IMR-90 (cell line): Measurements from ENCODE around the gene CEACAM16. TPM values are rescaled to one million over a fixed set of nuclear protein-coding genes. Genes with fewer than 3 reads are reported as not detected.
A peak's percentile ranks its signal among the peaks of the same experiment; 100 is the strongest.

Experiments used
- ATAC-seq: fragments of 200-7000 bp; cut with Tn5 transposase; 2 replicates; pipeline ENCODE4 v1.9.1; 2020; ENCODE audit warnings: low read depth, mild to moderate bottlenecking, moderate library complexity
- BruUV-seq: library from RNA; stranded (reverse); fragments of 400-500 nt; replicated peaks from 2 replicates; lab custom pipeline; 2021; lab: Mats Ljungman, UMichigan
- CTCF ChIA-PET: fragments of 300-600 bp; formaldehyde crosslinking; extraction: SDS; loops from one replicate; lab custom pipeline; 2021; ENCODE audit warnings: antibody characterized with exemption; lab: Yijun Ruan, JAX
- POLR2A ChIA-PET: fragments of 300-600 bp; sonication (Branson Sonifier 250); formaldehyde crosslinking; loops from one replicate; lab custom pipeline; 2022; ENCODE audit warnings: antibody characterized with exemption; ENCODE audit not compliant: unreplicated experiment; lab: Charles Lee
- DNase-seq: peaks from one replicate; pipeline ENCODE4 v3.0.0; 2013
- H2AFZ ChIP-seq: replicated peaks from 2 replicates; pipeline ENCODE3; 2013; ENCODE audit warnings: low read length, mild to moderate bottlenecking; ENCODE audit not compliant: poor library complexity
- H2AK5ac ChIP-seq: 2 replicates; pipeline ENCODE4 v1.6.1; 2013; ENCODE audit warnings: low read depth, low read length, inconsistent platforms
- H2AK9ac ChIP-seq: replicated peaks from 2 replicates; pipeline ENCODE3; 2013; ENCODE audit warnings: mild to moderate bottlenecking, low read depth, low read length, moderate library complexity; ENCODE audit not compliant: poor library complexity
- H2BK120ac ChIP-seq: 2 replicates; pipeline ENCODE4 v1.6.1; 2013; ENCODE audit warnings: low read depth, low read length, inconsistent platforms
- H2BK15ac ChIP-seq: 3 replicates; pipeline ENCODE4 v1.6.1; 2013; ENCODE audit warnings: low read depth, low read length, inconsistent platforms
- H2BK20ac ChIP-seq: 2 replicates; pipeline ENCODE4 v1.6.1; 2013; ENCODE audit warnings: low read depth, mild to moderate bottlenecking, inconsistent platforms, low read length, moderate library complexity
- H2BK5ac ChIP-seq: 2 replicates; pipeline ENCODE4 v1.6.1; 2013; ENCODE audit warnings: mild to moderate bottlenecking, low read depth, low read length, inconsistent platforms; ENCODE audit not compliant: poor library complexity, severe bottlenecking
- H3K14ac ChIP-seq: replicated peaks from 2 replicates; pipeline ENCODE4 v1.6.1; 2013; ENCODE audit warnings: low read depth, low read length, inconsistent platforms
- H3K18ac ChIP-seq: 2 replicates; pipeline ENCODE4 v1.6.1; 2013; ENCODE audit warnings: low read depth, low read length, control low read depth
- H3K23ac ChIP-seq: 2 replicates; pipeline ENCODE4 v1.6.1; 2013; ENCODE audit warnings: low read depth, low read length, inconsistent platforms
- H3K27ac ChIP-seq: 2 replicates; pipeline ENCODE4 v1.5.1; 2013; ENCODE audit warnings: mild to moderate bottlenecking, control low read depth, low read length; ENCODE audit not compliant: insufficient read depth
- H3K27me3 ChIP-seq: 2 replicates; pipeline ENCODE4 v1.6.1; 2013; ENCODE audit warnings: low read length; ENCODE audit not compliant: control insufficient read depth, insufficient read depth
- H3K36me3 ChIP-seq: 2 replicates; pipeline ENCODE4 v1.6.1; 2013; ENCODE audit warnings: low read length, mixed read lengths; ENCODE audit not compliant: control insufficient read depth, insufficient read depth
- H3K4ac ChIP-seq: 2 replicates; pipeline ENCODE4 v1.6.1; 2013; ENCODE audit warnings: low read depth, low read length, inconsistent platforms
- H3K4me1 ChIP-seq: 2 replicates; pipeline ENCODE4 v1.6.1; 2013; ENCODE audit warnings: low read length, mixed read lengths; ENCODE audit not compliant: control insufficient read depth, insufficient read depth
- H3K4me2 ChIP-seq: 2 replicates; pipeline ENCODE4 v1.6.1; 2013; ENCODE audit warnings: low read depth, mild to moderate bottlenecking, control low read depth, low read length, moderate library complexity
- H3K4me3 ChIP-seq: 2 replicates; pipeline ENCODE4 v1.5.1; 2013; ENCODE audit warnings: low read depth, mild to moderate bottlenecking, control low read depth, low read length, moderate library complexity; ENCODE audit not compliant: insufficient read depth
- H3K56ac ChIP-seq: 2 replicates; pipeline ENCODE4 v1.6.1; 2013; ENCODE audit warnings: low read length, inconsistent platforms; ENCODE audit not compliant: insufficient read depth; ENCODE audit errors: extremely low read depth
- H3K79me1 ChIP-seq, 2 experiments: 2 replicates each; pipeline ENCODE4 v1.6.1; 2013; ENCODE audit warnings: low read length in 2 of 2, inconsistent platforms in 1 of 2, low read depth in 1 of 2
- H3K9ac ChIP-seq: 2 replicates; pipeline ENCODE4 v1.6.1; 2013; ENCODE audit warnings: low read depth, low read length, control low read depth
- H3K9me1 ChIP-seq: 2 replicates; pipeline ENCODE4 v1.6.1; 2013; ENCODE audit warnings: low read length, inconsistent platforms; ENCODE audit not compliant: insufficient read depth
- H3K9me3 ChIP-seq: 2 replicates; pipeline ENCODE4 v1.6.1; 2013; ENCODE audit warnings: low read length; ENCODE audit not compliant: control insufficient read depth, insufficient read depth
- H4K20me1 ChIP-seq: 2 replicates; pipeline ENCODE4 v1.6.1; 2013; ENCODE audit warnings: low read length, inconsistent platforms; ENCODE audit not compliant: insufficient read depth
- H4K5ac ChIP-seq: 2 replicates; pipeline ENCODE4 v1.6.1; 2013; ENCODE audit warnings: mild to moderate bottlenecking, low read depth, low read length, control low read depth
- H4K8ac ChIP-seq, 2 experiments: 2 replicates each; pipeline ENCODE4 v1.6.1; 2013; ENCODE audit warnings: low read depth in 2 of 2, low read length in 2 of 2, control low read depth in 1 of 2, inconsistent platforms in 1 of 2
- H4K91ac ChIP-seq: 2 replicates; pipeline ENCODE4 v1.6.1; 2013; ENCODE audit warnings: low read depth, low read length, inconsistent platforms; ENCODE audit not compliant: insufficient read depth
- CEBPB ChIP-seq: IDR thresholded peaks from 2 replicates; pipeline ENCODE4 v1.6.1; 2012; ENCODE audit warnings: low read depth, low read length, improper control_type of control experiment
- CHD1 ChIP-seq: IDR thresholded peaks from 2 replicates; pipeline ENCODE4 v1.6.1; 2012; ENCODE audit warnings: low read depth, low read length, improper control_type of control experiment
- CTCF ChIP-seq: conservative IDR thresholded peaks from 2 replicates; pipeline ENCODE4 v1.5.1; 2012; ENCODE audit warnings: mild to moderate bottlenecking, low read depth, low read length, improper control_type of control experiment
- MAFK ChIP-seq: IDR thresholded peaks from 2 replicates; pipeline ENCODE4 v1.6.1; 2012; ENCODE audit warnings: low read depth, low read length, improper control_type of control experiment
- MAZ ChIP-seq: IDR thresholded peaks from 2 replicates; pipeline ENCODE4 v1.6.1; 2012; ENCODE audit warnings: low read depth, mild to moderate bottlenecking, low read length, improper control_type of control experiment, moderate library complexity, borderline replicate concordance
- MXI1 ChIP-seq: IDR thresholded peaks from 2 replicates; pipeline ENCODE4 v1.6.1; 2012; ENCODE audit warnings: low read depth, mild to moderate bottlenecking, low read length, moderate library complexity, borderline replicate concordance
- NFE2L2 ChIP-seq: fragments of 150-350 bp; IDR thresholded peaks from 2 replicates; pipeline ENCODE4 v1.6.1; 2016; ENCODE audit warnings: low read depth, mild to moderate bottlenecking, low read length
- POLR2A ChIP-seq: IDR thresholded peaks from 2 replicates; pipeline ENCODE4 v1.6.1; 2012; ENCODE audit warnings: mild to moderate bottlenecking, low read depth, low read length
- RAD21 ChIP-seq: IDR thresholded peaks from 2 replicates; pipeline ENCODE4 v1.6.1; 2012; ENCODE audit warnings: low read length, improper control_type of control experiment
- RCOR1 ChIP-seq: IDR thresholded peaks from 2 replicates; pipeline ENCODE4 v1.6.1; 2012; ENCODE audit warnings: mild to moderate bottlenecking, low read length, improper control_type of control experiment; ENCODE audit not compliant: insufficient replicate concordance
- RFX5 ChIP-seq: IDR thresholded peaks from 2 replicates; pipeline ENCODE4 v1.8.0; 2012; ENCODE audit warnings: low read depth, mild to moderate bottlenecking, low read length, moderate library complexity
- SMC3 ChIP-seq: fragments of 150-350 bp; IDR thresholded peaks from 2 replicates; pipeline ENCODE4 v1.6.1; 2016; ENCODE audit warnings: low read depth, mild to moderate bottlenecking, antibody characterized with exemption, low read length, moderate library complexity
- WGBS, 2 experiments: methylation state at CpG; one replicate each; pipeline versions ENCODE4 v1.1.5 to v1.1.7; 2013; ENCODE audit warnings: missing lambda C conversion rate in 2 of 2; ENCODE audit not compliant: insufficient read length in 1 of 2; ENCODE audit errors: extremely low coverage in 2 of 2; 5-methylcytosine and 5-hydroxymethylcytosine counted together
- dilution Hi-C: fragments of 300-500 bp; cut with HindIII; formaldehyde crosslinking; loops from one replicate; pipeline ENCODE4 v1.14.3; 2018; ENCODE audit warnings: low sequenced_read_pairs; ENCODE audit not compliant: unreplicated experiment
- in situ Hi-C: fragments of 300-500 bp; cut with MboI; formaldehyde crosslinking; loops from 3 replicates; pipeline ENCODE4 v1.14.3; 2019; ENCODE audit warnings: low sequenced_read_pairs, inconsistent platforms, mixed read lengths
- intact Hi-C: fragments of 100-400 bp; cut with micrococcal nuclease; formaldehyde crosslinking; loops from 2 replicates; pipeline ENCODE4 v1.10.0; 2022
- polyA plus RNA-seq, 3 experiments: library from polyadenylated mRNA; depleted of rRNA; stranded (reverse); fragments of >200 nt; gene quantifications; 2 replicates each; pipeline ENCODE4 v1.2.3, GENCODE V29; 2012; ENCODE audit warnings: low replicate concordance in 1 of 3
- total RNA-seq: library from RNA; depleted of rRNA; stranded (reverse); fragments of >200 nt; gene quantifications from 2 replicates; pipeline ENCODE4 v1.2.3, GENCODE V29; 2012
- TF ChIP-seq, protein P1 (sequence below): fragments of 150-350 bp; IDR thresholded peaks from 2 replicates; pipeline ENCODE4 v1.6.1; 2016; ENCODE audit warnings: low read depth, mild to moderate bottlenecking, low read length, moderate library complexity, borderline replicate concordance
- TF ChIP-seq, protein P2 (sequence below): fragments of 150-350 bp; IDR thresholded peaks from 2 replicates; pipeline ENCODE4 v1.6.1; 2017; ENCODE audit warnings: mild to moderate bottlenecking, antibody characterized with exemption, low read length, low read depth

The CEACAM16 gene
- total and polyA plus RNA-seq, 2 of the 4 experiments (the other 2 are of a cell fraction), result not detected

- H3K9me3 ChIP-seq, result no peaks in the 10 kb centered on the region
- no peak overlapping the region for H2BK120ac ChIP-seq
- peaks cover 19% of the 10 kb centered on the region for H3K9me1 ChIP-seq
- 82% methylated on average over 6 of the region's 16 CpGs; no CpG with 5 or more reads in 1 of the 2 experiments for whole genome bisulfite sequencing, 2 experiments
- peak; percentile 43 for DNase-seq
- no peak overlapping the region for H2AFZ ChIP-seq
- no peak overlapping the region for H3K4me3 ChIP-seq
- BruUV-seq, result no TSS peak
- H3K23ac ChIP-seq, result no peak overlapping the region
- intact Hi-C loops, result loop anchor here (1.0 kb wide), 1 partner anchor 79 kb away; no protein-coding TSS in a partner anchor
- no peak overlapping the region for H2BK15ac ChIP-seq
- no peak overlapping the region for H2BK5ac ChIP-seq
- no peak overlapping the region for H3K14ac ChIP-seq
- H2BK20ac ChIP-seq, result no peak overlapping the region
- H2AK5ac ChIP-seq, result 0 out of 2 replicates have a peak overlapping the region, but pooled peaks have one; percentile 9
- no peaks in the 10 kb centered on the region for H3K27me3 ChIP-seq
- H3K4ac ChIP-seq, result no peak overlapping the region
- no peak overlapping the region for H3K27ac ChIP-seq
- no peak overlapping the region for H4K5ac ChIP-seq
- H4K91ac ChIP-seq, result no peak overlapping the region
- dilution Hi-C loops, result no loop called here
- ChIA-PET POLR2A (no interaction called here), CTCF (interaction anchor here (0.6 to 3.1 kb wide), 7 partner anchors 11 to 187 kb away, joined by 3 to 16 read pairs (median 6); partner anchors contain the start of gene PVR)
- peaks cover 3% of the 10 kb centered on the region; the same call in 1 of the 2 replicates for H3K4me1 ChIP-seq
- peaks cover 31% of the 10 kb centered on the region for H4K20me1 ChIP-seq
- no peak overlapping the region for H3K18ac ChIP-seq
- no peak overlapping the region for H3K9ac ChIP-seq
- H2AK9ac ChIP-seq, result no peak overlapping the region
- H3K56ac ChIP-seq, result no peak overlapping the region
- in situ Hi-C loops, result no loop called here
- H3K4me2 ChIP-seq, result no peak overlapping the region
- H3K79me1 ChIP-seq, result peaks cover 48 to 86% of the 10 kb centered on the region in 2 experiments
- H4K8ac ChIP-seq, result no peak overlapping the region
- peak; percentile 35; the same call in 1 of the 2 replicates for ATAC-seq
- H3K36me3 ChIP-seq, result peaks cover 69% of the 10 kb centered on the region
- no peak for TF ChIP-seq CEBPB
- no peak for TF ChIP-seq MAZ
- no peak for TF ChIP-seq POLR2A
- TF ChIP-seq, protein P1, sequence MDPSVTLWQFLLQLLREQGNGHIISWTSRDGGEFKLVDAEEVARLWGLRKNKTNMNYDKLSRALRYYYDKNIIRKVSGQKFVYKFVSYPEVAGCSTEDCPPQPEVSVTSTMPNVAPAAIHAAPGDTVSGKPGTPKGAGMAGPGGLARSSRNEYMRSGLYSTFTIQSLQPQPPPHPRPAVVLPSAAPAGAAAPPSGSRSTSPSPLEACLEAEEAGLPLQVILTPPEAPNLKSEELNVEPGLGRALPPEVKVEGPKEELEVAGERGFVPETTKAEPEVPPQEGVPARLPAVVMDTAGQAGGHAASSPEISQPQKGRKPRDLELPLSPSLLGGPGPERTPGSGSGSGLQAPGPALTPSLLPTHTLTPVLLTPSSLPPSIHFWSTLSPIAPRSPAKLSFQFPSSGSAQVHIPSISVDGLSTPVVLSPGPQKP, result no peak
- no peak for TF ChIP-seq MXI1
- TF ChIP-seq, protein P2, sequence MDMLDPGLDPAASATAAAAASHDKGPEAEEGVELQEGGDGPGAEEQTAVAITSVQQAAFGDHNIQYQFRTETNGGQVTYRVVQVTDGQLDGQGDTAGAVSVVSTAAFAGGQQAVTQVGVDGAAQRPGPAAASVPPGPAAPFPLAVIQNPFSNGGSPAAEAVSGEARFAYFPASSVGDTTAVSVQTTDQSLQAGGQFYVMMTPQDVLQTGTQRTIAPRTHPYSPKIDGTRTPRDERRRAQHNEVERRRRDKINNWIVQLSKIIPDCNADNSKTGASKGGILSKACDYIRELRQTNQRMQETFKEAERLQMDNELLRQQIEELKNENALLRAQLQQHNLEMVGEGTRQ, result 0 out of 2 replicates have a peak, but pooled peaks have one; percentile 21
- no peak for TF ChIP-seq CHD1
- TF ChIP-seq MAFK, result peak; percentile 54
- no peak for TF ChIP-seq RCOR1
- peak; percentile 38; the same call in 1 of the 2 replicates for TF ChIP-seq SMC3
- peak; percentile 53 for TF ChIP-seq RAD21
- TF ChIP-seq CTCF, result peak; percentile 54
- TF ChIP-seq RFX5, result no peak
- no peak for TF ChIP-seq NFE2L2
Observed at GRCh38 chr19:44653977-44654774, 44.8 kb upstream of the CEACAM16 start.
